Lung (tissue), 12 donors: ENCODE results near the gene AFMID. TPM values are rescaled to one million over a fixed set of nuclear protein-coding genes. Genes with fewer than 3 reads are reported as not detected.

Source experiments
- ATAC-seq: fragments of 200-7000 bp; cut with Tn5 transposase; one replicate; pipeline ENCODE4 v1.9.1; 2020; ENCODE audit warnings: moderate number of reproducible peaks; ENCODE audit not compliant: insufficient read depth, low FRiP score
- DNase-seq, 3 donors: peaks; one replicate each; pipeline ENCODE4 v3.0.0-alpha.2; 2013 to 2017
- H3K27ac ChIP-seq, 2 donors: one replicate each; pipeline ENCODE4 v1.5.1; 2013; ENCODE audit warnings: mild to moderate bottlenecking in 2 of 2, moderate library complexity in 2 of 2, control low read depth in 1 of 2, inconsistent platforms in 1 of 2, low read depth in 1 of 2, low read length in 1 of 2
- H3K27me3 ChIP-seq, 3 donors: one replicate each; pipeline ENCODE4 v1.5.1; 2013; ENCODE audit warnings: low read length in 2 of 3; ENCODE audit not compliant: control insufficient read depth in 3 of 3, insufficient read depth in 3 of 3
- H3K36me3 ChIP-seq, 4 donors: one replicate each; pipeline ENCODE4 v1.5.1; 2013; ENCODE audit warnings: low read length in 4 of 4, mild to moderate bottlenecking in 1 of 4, moderate library complexity in 1 of 4; ENCODE audit not compliant: control insufficient read depth in 4 of 4, insufficient read depth in 4 of 4
- H3K4me1 ChIP-seq, 5 donors: one replicate each; pipeline ENCODE4 v1.5.1; 2013; ENCODE audit warnings: low read length in 5 of 5, mild to moderate bottlenecking in 2 of 5, moderate library complexity in 1 of 5; ENCODE audit not compliant: control insufficient read depth in 5 of 5, insufficient read depth in 5 of 5
- H3K4me3 ChIP-seq: one replicate; pipeline ENCODE4 v1.5.1; 2013; ENCODE audit warnings: mild to moderate bottlenecking, control low read depth, moderate library complexity
- H3K9ac ChIP-seq, 2 donors: one replicate each; pipeline ENCODE4 v1.5.1; 2013; ENCODE audit warnings: low read length in 2 of 2, control low read depth in 1 of 2; ENCODE audit not compliant: insufficient read depth in 1 of 2
- H3K9me3 ChIP-seq, 4 donors: one replicate each; pipeline ENCODE4 v1.5.1; 2013; ENCODE audit warnings: low read length in 3 of 4, mild to moderate bottlenecking in 1 of 4, moderate library complexity in 1 of 4; ENCODE audit not compliant: control insufficient read depth in 4 of 4, insufficient read depth in 3 of 4
- CTCF ChIP-seq: IDR thresholded peaks from 2 replicates; pipeline ENCODE4 v1.5.1; 2012; ENCODE audit warnings: mild to moderate bottlenecking; ENCODE audit errors: control extremely low read depth, extremely low read depth
- WGBS, 2 donors: extraction: QIAGEN DNeasy Blood & Tissue Kit; methylation state at CpG; one replicate each; pipeline ENCODE4 v1.1.7; 2013; 5-methylcytosine and 5-hydroxymethylcytosine counted together
- polyA plus RNA-seq, 2 donors: library from polyadenylated mRNA; stranded (reverse); fragments of 200-250 nt; gene quantifications; one replicate each; pipeline ENCODE4 v1.2.1, GENCODE V29; 2013
- total RNA-seq, 2 donors: library from RNA; depleted of rRNA in 1 of 2; stranded (reverse); fragments of >200 nt in 1 of 2; gene quantifications; one replicate each; pipeline ENCODE4 v1.2.1, GENCODE V29; 2014 to 2021
- donor health status: control.
- donor health status: control.
- donor health status: Bipolar disorder and iron deficiency.
- donor health status: healthy.
- donor health status: DM: yes; HTN: yes; CAD: no.

Gene AFMID
- total and polyA plus RNA-seq, 4 donors, result 24.6 to 35.4 (median 34.3) TPM

- H3K4me3 ChIP-seq, result no peak overlapping the region
- H3K9ac ChIP-seq, result no peak overlapping the region
- no peak overlapping the region for H3K27ac ChIP-seq
- 91 to 94% methylated on average over 9 of the region's 9 CpGs for WGBS, 2 donors
- no peak for TF ChIP-seq CTCF
- H3K27me3 ChIP-seq, result no peaks in the 10 kb centered on the region
- peaks cover 0 to 14% (median 0%) of the 10 kb centered on the region in 5 donors for H3K4me1 ChIP-seq
- DNase-seq (peak in 1 of 3 donors; percentile 10), ATAC-seq (no peak)
- H3K36me3 ChIP-seq, result no peaks in the 10 kb centered on the region
- no peaks in the 10 kb centered on the region for H3K9me3 ChIP-seq
Measured at GRCh38 chr17:78239489-78239931, 52.3 kb downstream of the AFMID start.

- WGBS, 2 donors, result 76 to 86% methylated on average over 12 of the region's 12 CpGs
- no peak overlapping the region for H3K27ac ChIP-seq
- no peak overlapping the region for H3K9ac ChIP-seq
- DNase-seq (peak in 1 of 3 donors; percentile 10), ATAC-seq (no peak)
- H3K4me1 ChIP-seq, result peaks cover 0 to 10% (median 0%) of the 10 kb centered on the region in 5 donors
- no peak for TF ChIP-seq CTCF
- no peak overlapping the region for H3K4me3 ChIP-seq
- no peaks in the 10 kb centered on the region for H3K27me3 ChIP-seq
- no peaks in the 10 kb centered on the region for H3K9me3 ChIP-seq
- no peaks in the 10 kb centered on the region for H3K36me3 ChIP-seq
Measured at GRCh38 chr17:78240012-78240655, 53.0 kb downstream of the AFMID start.

- DNase-seq (no peak), ATAC-seq (no peak)
- no peaks in the 10 kb centered on the region for H3K27me3 ChIP-seq
- 84 to 95% methylated on average over 9 of the region's 9 CpGs for WGBS, 2 donors
- H3K4me1 ChIP-seq, result peaks cover 0 to 10% (median 0%) of the 10 kb centered on the region in 5 donors
- no peak overlapping the region for H3K4me3 ChIP-seq
- H3K9me3 ChIP-seq, result no peaks in the 10 kb centered on the region
- H3K9ac ChIP-seq, result no peak overlapping the region
- no peak overlapping the region for H3K27ac ChIP-seq
- no peaks in the 10 kb centered on the region for H3K36me3 ChIP-seq
- no peak for TF ChIP-seq CTCF
Measured at GRCh38 chr17:78240839-78241238, 53.7 kb downstream of the AFMID start.
